Natural killer cell treated with Interleukin-12 subunit alpha and Interleukin-12 subunit beta and Interleukin-15 and Interleukin-18, amount 100 ng/mL, for 72 hours (primary cell): ENCODE data around the gene ACER3. TPM values are rescaled to one million over a fixed set of nuclear protein-coding genes. Genes with fewer than 3 reads are reported as not detected.
"Not testable (repeated sequence)": the region's sequence is repeated elsewhere in the genome, so short reads cannot be mapped to it uniquely, and the experiment has no call there.

Source experiments
- ATAC-seq, 2 donors: fragments of 150-1000 bp; cut with Tn5 transposase in 1 of 2; sonication (Bioruptor Pico), chemical (Tn5 transposase) in 1 of 2; 2 replicates each; pipeline ENCODE4 v1.10.0; 2021
- DNase-seq: peaks from one replicate; pipeline ENCODE4 v3.0.0; 2022; ENCODE audit warnings: low spot score
- H3K27ac Mint-ChIP-seq, 2 donors: 1 replicate in 1 of 2; 2 replicates in 1 of 2; pipeline ENCODE4 v1.8.0; 2022; ENCODE audit warnings: mixed read lengths in 2 of 2, mild to moderate bottlenecking in 1 of 2, moderate library complexity in 1 of 2
- H3K27me3 Mint-ChIP-seq, 2 donors: 1 replicate in 1 of 2; 2 replicates in 1 of 2; pipeline ENCODE4 v1.8.0; 2022; ENCODE audit warnings: mixed read lengths in 2 of 2
- H3K36me3 Mint-ChIP-seq: one replicate; pipeline ENCODE4 v1.8.0; 2022; ENCODE audit warnings: mixed read lengths
- H3K4me1 Mint-ChIP-seq, 2 donors: 1 replicate in 1 of 2; 2 replicates in 1 of 2; pipeline ENCODE4 v1.8.0; 2022; ENCODE audit warnings: low read depth in 2 of 2, mixed read lengths in 2 of 2, mild to moderate bottlenecking in 1 of 2
- H3K4me3 Mint-ChIP-seq: one replicate; pipeline ENCODE4 v1.8.0; 2022; ENCODE audit warnings: mixed read lengths
- H3K9me3 Mint-ChIP-seq: 2 replicates; pipeline ENCODE4 v1.8.0; 2022; ENCODE audit warnings: mixed read lengths
- total RNA-seq, 2 donors: library from RNA; stranded (reverse); gene quantifications; one replicate each; pipeline ENCODE4 v1.2.3, GENCODE V29; 2022

Gene ACER3
- total RNA-seq, 2 donors from 2014 or later, result 16.3 to 16.8 TPM

DNA sequence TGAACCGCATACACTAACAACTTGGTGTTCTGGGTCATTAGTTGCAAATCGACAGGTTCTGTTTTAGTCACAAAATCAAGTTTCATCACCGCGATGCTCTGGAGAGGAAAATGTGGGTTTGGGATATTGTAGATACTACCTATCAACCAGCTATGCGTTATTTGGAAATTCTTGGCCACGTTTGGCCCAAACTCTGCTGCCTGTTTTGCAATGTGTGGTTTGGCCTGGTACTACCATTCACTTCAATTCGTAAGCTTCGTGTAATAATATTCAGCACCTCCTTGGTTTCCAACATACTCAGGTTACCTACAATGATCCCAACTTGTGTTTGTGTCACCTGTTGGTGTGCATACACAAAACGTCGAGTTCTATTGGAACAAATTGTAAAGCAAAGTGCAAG is 16.2 kb upstream of the ACER3 start:
- ATAC-seq (no peak), DNase-seq (no peak)
- H3K4me1 Mint-ChIP-seq, result no peaks in the 10 kb centered on the region
- H3K27ac Mint-ChIP-seq, result no peak overlapping the region
- H3K27me3 Mint-ChIP-seq, result peaks cover 36 to 47% of the 10 kb centered on the region in 2 donors
- H3K4me3 Mint-ChIP-seq, result no peak overlapping the region
- H3K9me3 Mint-ChIP-seq, result no peaks in the 10 kb centered on the region
- H3K36me3 Mint-ChIP-seq, result no peaks in the 10 kb centered on the region

DNA sequence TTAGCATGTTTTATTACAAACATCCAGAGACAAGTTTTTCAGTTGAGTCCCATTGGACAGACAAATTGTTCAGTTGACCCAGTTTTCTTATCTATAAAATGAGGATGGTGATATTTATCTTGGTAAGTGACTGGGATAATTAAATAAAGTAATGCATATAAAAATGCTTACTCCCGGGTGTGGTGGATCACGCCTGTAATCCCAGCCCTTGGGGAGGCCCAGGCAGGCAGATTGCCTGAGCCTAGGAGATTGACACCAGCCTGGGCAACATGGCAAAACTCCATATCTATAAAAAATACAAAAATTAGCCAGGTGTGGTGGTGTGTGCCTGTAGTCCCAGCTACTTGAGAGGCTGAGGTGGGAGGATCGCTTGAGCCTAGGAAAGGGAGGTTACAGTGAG is 15.6 kb upstream of the ACER3 start:
- no peak for DNase-seq
- Mint-ChIP-seq H3K36me3 (no peaks in the 10 kb centered on the region), H3K9me3 (no peaks in the 10 kb centered on the region), H3K27me3 (peaks cover 33 to 41% of the 10 kb centered on the region in 2 donors), H3K27ac (no peak overlapping the region), H3K4me3 (no peak overlapping the region), H3K4me1 (no peaks in the 10 kb centered on the region)
- no peak for ATAC-seq

DNA sequence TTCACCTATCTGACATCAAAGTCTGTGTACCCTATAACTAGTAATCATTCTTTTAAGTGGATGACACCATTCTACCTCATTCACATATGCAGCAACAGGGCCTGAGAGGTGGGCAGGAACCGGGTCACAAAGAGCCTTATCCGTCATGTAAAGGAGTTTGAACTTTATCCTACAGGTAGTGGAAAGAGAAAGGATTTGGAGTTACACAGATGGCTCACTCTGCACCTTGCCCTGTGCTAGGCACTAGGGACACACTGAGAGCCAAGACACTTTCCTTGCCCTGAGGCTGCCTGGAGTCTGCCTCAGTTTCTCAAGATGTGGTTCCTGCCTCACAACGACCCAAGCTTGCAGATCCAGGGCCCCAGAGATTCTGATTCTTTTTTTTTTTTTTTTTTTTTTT is 14.3 kb upstream of the ACER3 start:
- no peak for ATAC-seq
- Mint-ChIP-seq H3K4me1 (no peaks in the 10 kb centered on the region), H3K27me3 (peaks cover 29 to 31% of the 10 kb centered on the region in 2 donors), H3K4me3 (no peak overlapping the region), H3K9me3 (no peaks in the 10 kb centered on the region), H3K36me3 (no peaks in the 10 kb centered on the region), H3K27ac (no peak overlapping the region)
- DNase-seq, result no peak

DNA sequence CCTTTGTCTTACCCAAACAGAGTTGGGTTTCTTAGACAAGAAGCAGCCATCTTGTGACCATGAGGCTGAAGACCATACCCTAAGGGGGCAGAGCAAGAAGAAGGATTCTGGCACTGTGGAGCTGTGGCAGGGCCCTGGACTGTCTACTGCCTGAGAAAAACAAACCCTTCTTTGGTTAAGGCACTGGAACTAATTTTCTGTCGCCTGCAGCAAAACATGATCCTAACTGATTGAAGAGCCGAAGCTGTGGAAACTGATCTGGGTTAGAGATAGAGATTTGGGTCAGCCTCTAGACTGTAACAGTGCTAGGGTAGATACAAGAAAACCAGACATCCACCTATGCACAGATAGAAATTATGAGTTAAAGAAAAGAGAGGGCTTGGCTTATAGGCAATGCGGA is 11.3 kb upstream of the ACER3 start:
- no peak for DNase-seq
- H3K36me3 Mint-ChIP-seq, result no peaks in the 10 kb centered on the region
- ATAC-seq, result no peak
- no peak overlapping the region for H3K27ac Mint-ChIP-seq
- H3K4me3 Mint-ChIP-seq, result no peak overlapping the region
- H3K4me1 Mint-ChIP-seq, result no peaks in the 10 kb centered on the region
- H3K27me3 Mint-ChIP-seq, result peaks cover 15% of the 10 kb centered on the region in 2 donors
- H3K9me3 Mint-ChIP-seq, result no peaks in the 10 kb centered on the region

DNA sequence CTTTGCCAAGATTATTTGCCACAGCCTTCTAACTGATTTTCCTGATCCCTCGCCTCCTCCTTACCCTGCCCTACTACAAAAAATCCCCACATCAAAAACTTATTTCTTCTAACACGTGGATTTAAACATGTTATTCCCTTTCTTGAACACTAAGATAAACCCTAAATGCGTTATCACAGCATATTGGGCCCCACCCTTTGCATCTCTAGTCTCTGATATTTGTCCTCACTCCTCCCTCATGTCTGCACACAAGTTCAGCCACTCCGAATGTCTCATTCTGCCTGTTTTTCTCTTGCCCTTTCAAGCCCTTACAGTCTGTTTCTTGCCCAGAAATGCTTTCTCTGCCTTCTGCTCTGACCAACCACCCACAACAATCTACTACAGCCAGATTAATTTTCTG is 10.6 kb upstream of the ACER3 start:
- DNase-seq (no peak), ATAC-seq (no peak)
- Mint-ChIP-seq H3K9me3 (no peaks in the 10 kb centered on the region), H3K27me3 (peaks cover 11% of the 10 kb centered on the region in 2 donors), H3K27ac (no peak overlapping the region), H3K36me3 (no peaks in the 10 kb centered on the region), H3K4me1 (no peaks in the 10 kb centered on the region), H3K4me3 (no peak overlapping the region)

DNA sequence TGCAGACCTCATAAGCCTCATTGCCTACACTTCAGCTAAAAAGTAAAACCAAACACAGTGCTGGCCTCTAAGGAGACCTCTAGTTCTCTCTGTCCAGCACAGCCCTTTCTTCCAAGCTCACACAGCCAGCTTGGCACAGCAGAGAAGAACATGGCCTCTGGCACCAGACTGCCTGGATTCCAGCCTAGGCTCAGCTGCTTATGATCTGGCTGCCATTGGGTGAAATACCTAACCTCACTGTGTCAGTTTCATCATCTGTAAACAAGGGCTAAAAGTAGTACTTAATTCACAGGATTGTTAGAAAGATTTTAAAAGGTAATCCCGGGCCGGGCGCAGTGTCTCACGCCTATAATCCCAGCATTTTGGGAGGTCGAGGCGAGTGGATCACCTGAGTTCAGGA is 9.9 kb upstream of the ACER3 start:
- H3K9me3 Mint-ChIP-seq, result no peaks in the 10 kb centered on the region
- H3K4me3 Mint-ChIP-seq, result no peak overlapping the region
- no peaks in the 10 kb centered on the region for H3K4me1 Mint-ChIP-seq
- H3K36me3 Mint-ChIP-seq, result no peaks in the 10 kb centered on the region
- H3K27me3 Mint-ChIP-seq, result peaks cover 11% of the 10 kb centered on the region in 2 donors
- no peak for ATAC-seq
- no peak overlapping the region for H3K27ac Mint-ChIP-seq
- no peak for DNase-seq

DNA sequence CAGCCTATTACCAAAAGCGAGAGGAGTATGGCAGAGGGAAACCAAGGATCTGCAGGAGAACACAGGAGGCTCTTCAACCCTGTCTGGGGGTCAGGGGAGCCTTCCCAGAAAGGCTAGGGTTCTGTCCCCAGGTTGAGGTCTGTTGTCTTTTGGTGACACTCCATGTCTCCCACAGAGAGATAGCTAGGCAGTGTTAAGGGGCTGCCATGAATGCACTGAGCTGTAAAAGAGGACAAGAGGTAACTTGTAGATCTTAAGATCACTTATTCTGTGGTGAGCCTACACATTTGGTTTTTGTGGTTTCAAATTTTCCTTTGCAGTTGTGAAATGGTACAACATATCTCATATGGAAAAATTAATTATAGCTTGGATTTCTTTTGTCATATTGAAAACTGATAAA is 6.0 kb upstream of the ACER3 start:
- no peaks in the 10 kb centered on the region for H3K9me3 Mint-ChIP-seq
- H3K36me3 Mint-ChIP-seq, result no peaks in the 10 kb centered on the region
- no peaks in the 10 kb centered on the region for H3K27me3 Mint-ChIP-seq
- peaks cover 6 to 10% of the 10 kb centered on the region in 2 donors for H3K4me1 Mint-ChIP-seq
- no peak for ATAC-seq
- H3K27ac Mint-ChIP-seq, result no peak overlapping the region
- no peak overlapping the region for H3K4me3 Mint-ChIP-seq
- no peak for DNase-seq

DNA sequence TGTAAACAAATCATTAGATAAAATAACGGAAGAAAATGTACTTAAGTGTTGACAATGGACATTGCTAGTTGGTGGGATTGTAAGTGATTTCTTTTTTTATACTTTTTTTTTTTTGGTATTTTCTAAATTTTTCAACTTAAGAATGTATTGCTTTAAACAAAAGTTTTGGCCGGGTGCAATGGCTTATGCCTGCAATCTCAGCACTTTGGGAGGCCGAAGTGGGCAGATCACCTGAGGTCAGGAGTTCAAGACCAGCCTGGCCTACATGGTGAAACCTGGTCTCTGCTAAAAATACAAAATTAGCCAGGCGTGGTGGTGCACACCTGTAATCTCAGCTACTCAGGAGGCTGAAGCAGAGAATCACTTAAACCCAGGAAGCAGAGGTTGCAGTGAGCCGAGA is 5.0 kb upstream of the ACER3 start:
- H3K27me3 Mint-ChIP-seq, result not testable (repeated sequence)

DNA sequence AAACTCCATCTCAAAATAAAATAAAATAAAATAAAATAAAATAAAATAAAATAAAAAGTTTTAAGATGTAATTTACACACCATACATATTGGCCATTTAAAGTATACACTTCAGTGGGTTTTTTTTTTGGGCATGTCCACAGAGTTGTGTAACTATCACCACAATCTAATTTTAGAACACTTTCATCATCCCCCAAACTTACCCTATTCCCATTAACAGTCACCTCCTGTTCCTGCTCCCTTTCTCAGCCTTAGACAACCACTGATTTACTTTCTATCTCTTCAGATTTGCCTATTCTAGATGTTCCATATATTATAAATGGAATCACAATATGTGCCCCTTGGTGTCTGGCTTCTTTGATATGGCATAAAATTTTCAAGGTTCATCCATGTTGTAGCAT is 4.6 kb upstream of the ACER3 start:
- peaks cover 6 to 10% of the 10 kb centered on the region in 2 donors for H3K4me1 Mint-ChIP-seq
- H3K36me3 Mint-ChIP-seq, result no peaks in the 10 kb centered on the region
- DNase-seq, result no peak
- ATAC-seq, result no peak
- H3K4me3 Mint-ChIP-seq, result no peak overlapping the region
- no peaks in the 10 kb centered on the region for H3K9me3 Mint-ChIP-seq
- no peaks in the 10 kb centered on the region for H3K27me3 Mint-ChIP-seq
- H3K27ac Mint-ChIP-seq, result no peak overlapping the region

More for the DNA sequence above, 5.0 kb upstream of the ACER3 start:
- ATAC-seq, H3K4me1 Mint-ChIP-seq, H3K27ac Mint-ChIP-seq, H3K36me3 Mint-ChIP-seq, H3K9me3 Mint-ChIP-seq, H3K4me3 Mint-ChIP-seq, DNase-seq: not testable (repeated sequence)

DNA sequence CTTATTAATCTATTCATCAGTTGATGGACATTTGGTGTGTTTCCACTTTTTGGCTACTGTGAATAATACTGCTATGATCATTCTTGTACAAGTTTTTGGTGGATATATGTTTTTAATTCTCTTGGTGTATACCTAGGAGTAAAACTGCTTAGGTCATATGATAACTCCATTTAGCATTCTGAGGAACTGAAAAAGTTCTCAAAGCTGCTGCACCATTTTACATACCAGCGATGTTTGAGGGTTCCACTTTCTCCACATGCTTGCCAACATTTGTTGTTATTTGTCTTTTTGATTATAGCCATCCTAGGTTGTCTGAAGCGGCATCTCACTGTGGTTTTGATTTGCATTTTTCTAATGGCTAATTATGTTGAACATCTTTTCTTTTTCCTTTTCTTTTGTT is 4.1 kb upstream of the ACER3 start:
- DNase-seq (no peak), ATAC-seq (no peak)
- no peaks in the 10 kb centered on the region for H3K9me3 Mint-ChIP-seq
- no peaks in the 10 kb centered on the region for H3K36me3 Mint-ChIP-seq
- H3K27me3 Mint-ChIP-seq, result no peaks in the 10 kb centered on the region
- H3K4me3 Mint-ChIP-seq, result no peak overlapping the region
- H3K27ac Mint-ChIP-seq, result no peak overlapping the region
- H3K4me1 Mint-ChIP-seq, result peaks cover 9 to 13% of the 10 kb centered on the region in 2 donors

DNA sequence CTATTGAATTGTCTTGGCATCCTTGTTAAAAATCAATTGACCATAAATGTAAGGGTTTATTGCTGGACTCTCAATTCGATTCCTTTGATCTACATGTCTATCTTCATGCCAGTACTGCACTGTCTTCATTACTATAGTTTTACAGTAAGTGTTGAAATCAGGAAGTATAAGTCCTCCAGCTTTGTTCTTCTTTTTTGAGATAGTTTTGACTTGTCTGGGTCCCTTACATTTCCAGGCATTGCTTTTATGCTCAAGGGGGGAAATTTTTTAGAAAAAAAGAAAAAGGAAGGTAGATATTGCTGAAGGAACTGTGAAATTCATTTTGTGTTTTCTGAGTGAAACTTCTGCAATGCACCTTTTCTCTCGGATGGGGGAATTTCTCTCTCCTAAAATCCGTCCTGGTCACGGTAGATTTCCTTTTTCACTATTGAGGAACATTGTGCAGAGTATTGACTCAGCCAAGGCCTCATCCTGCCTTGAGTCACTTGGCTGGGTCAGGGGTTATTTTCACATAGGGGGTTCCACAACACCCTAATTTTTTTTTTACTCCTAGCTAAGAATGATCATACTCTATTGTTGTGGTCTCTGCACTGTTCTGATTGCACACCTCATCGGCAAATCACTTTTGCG is 2.8 kb upstream of the ACER3 start:
- Mint-ChIP-seq H3K4me3 (no peak overlapping the region), H3K27ac (no peak overlapping the region), H3K27me3 (no peaks in the 10 kb centered on the region), H3K9me3 (no peaks in the 10 kb centered on the region), H3K36me3 (no peaks in the 10 kb centered on the region), H3K4me1 (peaks cover 14 to 20% of the 10 kb centered on the region in 2 donors)
- DNase-seq (no peak), ATAC-seq (no peak)

DNA sequence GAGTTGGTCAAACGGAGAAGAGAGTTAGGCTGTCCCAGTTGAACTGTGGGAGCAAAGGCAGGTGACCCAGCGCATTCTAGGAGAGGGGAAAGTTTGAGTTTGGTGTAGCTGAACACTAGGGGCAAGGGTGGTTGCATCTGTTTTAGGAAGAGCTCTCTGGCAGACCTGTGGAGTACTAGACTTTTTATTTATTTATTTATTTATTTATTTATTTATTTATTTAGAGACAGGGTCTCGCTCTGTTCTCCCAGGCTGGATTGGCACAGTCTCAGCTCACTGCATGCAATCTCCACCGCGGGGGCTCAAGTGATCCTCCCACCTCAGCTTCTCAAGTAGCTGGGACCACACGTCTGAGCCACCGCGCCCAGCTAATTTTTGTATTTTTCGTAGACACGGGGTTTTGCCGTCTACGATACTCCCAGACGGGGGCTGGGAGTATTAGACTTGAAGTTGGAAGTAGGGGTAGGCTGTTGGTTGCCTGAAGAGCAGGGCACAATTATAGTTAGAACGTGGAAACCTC is 950 bp upstream of the ACER3 start:
- Mint-ChIP-seq H3K9me3 (no peaks in the 10 kb centered on the region), H3K4me1 (peaks cover 18 to 32% of the 10 kb centered on the region in 2 donors), H3K27ac (peak overlapping the region in 1 of 2 donors; percentile 7), H3K36me3 (no peaks in the 10 kb centered on the region), H3K27me3 (no peaks in the 10 kb centered on the region), H3K4me3 (peak overlapping the region; percentile 56)
- ATAC-seq (no peak), DNase-seq (no peak)

DNA sequence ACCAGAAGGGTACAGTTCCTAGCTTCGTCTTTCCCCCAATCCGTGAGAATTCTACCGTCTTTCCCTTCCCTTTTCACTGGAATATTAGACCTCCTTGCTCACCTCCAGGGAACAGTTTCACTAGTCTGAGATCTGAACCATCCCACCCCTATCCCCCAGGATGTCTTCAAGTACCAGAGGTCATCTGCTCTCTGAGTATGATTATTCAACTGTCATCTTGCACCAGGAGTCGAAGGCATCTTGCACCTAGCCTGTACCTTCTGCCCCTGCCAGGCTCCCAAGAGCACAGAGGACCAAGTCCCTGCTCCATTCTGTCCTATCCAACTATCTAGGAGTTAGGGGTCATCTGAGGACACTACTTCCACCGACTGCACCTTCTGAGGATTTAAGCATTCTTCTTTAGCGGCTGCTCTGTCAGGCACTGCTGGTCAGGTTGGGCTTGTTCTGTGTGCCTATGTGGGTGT is 804 bp downstream of the ACER3 start:
- peak overlapping the region; percentile 89 for H3K4me3 Mint-ChIP-seq
- no peak for DNase-seq
- peaks cover 18 to 26% of the 10 kb centered on the region in 2 donors for H3K4me1 Mint-ChIP-seq

DNA sequence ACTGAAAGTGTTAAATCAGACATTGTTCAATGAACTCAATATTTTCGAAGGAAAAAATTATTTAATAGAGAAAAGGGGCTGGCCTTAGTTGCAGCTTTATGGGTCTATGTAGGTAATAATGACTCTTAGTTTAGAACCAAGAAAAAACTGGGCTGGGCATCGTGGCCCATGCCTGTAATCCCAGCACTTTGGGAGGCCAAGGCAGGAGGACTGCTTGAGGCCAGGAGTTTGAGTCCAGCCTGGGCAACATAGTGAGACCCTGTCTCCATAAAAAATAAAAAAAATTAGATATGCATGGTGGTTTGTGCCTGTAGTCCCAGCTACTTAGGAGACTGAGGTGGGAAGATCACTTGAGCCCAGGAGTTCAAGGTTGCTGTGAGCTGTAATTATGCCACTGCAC is 2.1 kb downstream of the ACER3 start:
- not testable (repeated sequence) for H3K27ac Mint-ChIP-seq, H3K4me3 Mint-ChIP-seq, DNase-seq, H3K36me3 Mint-ChIP-seq, H3K27me3 Mint-ChIP-seq, H3K9me3 Mint-ChIP-seq, ATAC-seq
- H3K4me1 Mint-ChIP-seq, result peaks cover 18 to 26% of the 10 kb centered on the region in 2 donors

More for the DNA sequence above, 804 bp downstream of the ACER3 start:
- H3K9me3 Mint-ChIP-seq, result no peaks in the 10 kb centered on the region
- no peaks in the 10 kb centered on the region for H3K36me3 Mint-ChIP-seq
- ATAC-seq, result no peak
- H3K27me3 Mint-ChIP-seq, result no peaks in the 10 kb centered on the region
- peak overlapping the region; percentile 32 to 82 for H3K27ac Mint-ChIP-seq
